GM19468 (cell line): ENCODE data around the gene GALT.
A peak's percentile ranks its signal among the peaks of the same experiment; 100 is the strongest.
"Not testable (repeated sequence)": the region's sequence is repeated elsewhere in the genome, so short reads cannot be mapped to it uniquely, and the experiment has no call there.

ENCODE experiments used
- ATAC-seq: cut with Tn5 transposase; IDR thresholded peaks from one replicate; pipeline ENCODE4 v1.9.1; 2021; ENCODE audit warnings: mild to moderate bottlenecking, moderate library complexity, moderate number of reproducible peaks; ENCODE audit not compliant: unreplicated experiment; ENCODE audit errors: extremely low read depth

GALT gene

GRCh38 chr9:34625186-34625486 lies 21.3 kb upstream of the GALT start:
- ATAC-seq = no peak

DNA sequence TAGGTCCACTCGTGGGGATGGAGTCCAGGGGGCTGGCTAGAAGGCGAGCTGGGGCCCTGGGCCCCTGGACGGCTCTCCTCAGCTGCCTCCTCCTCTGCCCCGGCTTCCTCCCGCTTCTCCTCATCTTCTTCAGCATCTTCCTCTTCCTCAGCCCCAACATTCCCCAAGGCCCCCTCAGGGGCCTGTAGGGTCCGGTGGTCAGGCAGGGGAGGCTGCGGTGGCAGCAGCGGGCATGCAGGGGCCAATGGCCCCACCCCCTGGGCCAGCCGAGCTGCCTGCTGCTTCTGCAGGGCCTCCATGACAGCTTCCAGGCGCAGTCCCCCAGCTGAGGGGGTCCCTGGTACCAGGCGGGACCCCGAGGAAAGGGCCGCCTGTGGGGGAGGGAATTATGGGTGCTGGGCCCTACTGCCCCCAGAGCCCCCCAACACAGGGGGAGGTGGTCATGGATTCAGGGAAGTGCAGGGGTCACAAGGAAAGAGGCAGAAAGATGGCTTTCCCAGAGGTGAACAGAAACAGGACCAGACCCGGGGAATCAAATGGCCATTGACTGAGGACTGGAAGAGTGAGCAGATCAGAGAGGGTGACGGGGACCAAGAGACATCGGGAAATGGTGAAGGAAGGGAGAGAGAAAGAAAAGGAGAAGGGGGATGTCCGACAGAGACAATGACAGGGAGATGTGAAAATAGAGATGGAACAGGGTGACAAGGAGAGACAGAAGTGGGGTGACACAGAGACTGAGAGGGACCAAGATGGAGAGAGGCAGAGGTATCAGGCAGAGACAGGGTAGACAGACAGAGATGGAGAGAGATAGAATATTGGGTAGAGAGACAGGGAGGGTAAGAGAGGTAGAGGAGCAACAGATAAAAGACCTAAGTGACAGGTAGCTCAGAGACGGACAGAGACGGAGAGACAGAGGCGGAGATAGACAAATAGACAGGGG lies 18.5 kb upstream of the GALT start:
- no peak for ATAC-seq

DNA sequence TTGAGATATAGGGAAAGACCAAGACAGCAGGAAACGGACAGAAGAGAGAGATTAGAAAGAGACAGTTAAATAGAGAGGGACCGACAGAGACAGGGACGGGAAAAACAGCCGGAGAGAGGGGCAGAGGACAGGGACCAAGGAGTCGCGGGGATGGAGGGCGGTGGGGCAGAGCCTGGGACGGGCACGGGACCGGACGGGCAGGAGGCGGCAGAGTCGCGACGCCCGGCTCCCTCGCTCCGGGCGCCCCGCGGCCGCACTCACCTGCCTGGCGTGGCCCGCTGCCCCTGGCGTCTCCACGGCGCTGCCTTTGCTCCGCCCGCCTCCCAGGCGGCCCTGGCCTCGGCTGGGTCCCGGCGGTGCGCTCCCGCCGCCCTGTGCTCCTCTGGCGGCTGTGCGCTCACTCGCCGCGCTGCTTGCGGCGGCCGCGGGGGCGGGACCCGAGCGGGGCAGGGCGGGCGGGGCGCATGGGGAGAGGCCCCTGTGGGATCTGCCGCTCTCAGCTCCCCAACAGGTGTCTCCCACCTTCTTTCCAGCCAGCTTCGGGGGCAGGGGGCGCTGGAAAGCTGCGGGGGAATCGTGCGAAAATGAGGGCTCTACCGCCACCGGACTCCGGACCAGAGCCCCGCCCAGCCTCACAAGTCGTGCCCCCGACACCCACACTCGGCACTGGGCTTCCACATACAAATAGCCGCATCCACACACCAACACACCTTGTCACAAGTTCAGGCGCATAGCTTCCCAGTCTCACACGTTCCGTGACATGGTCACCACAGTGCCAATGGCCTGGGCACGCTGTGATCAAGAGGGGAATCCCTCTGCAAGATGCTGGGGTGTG lies 17.6 kb upstream of the GALT start, which contains the start of gene ARID3C:
TSS of gene ARID3C (minus strand) at position 411 of the 835 bp plus-strand sequence. CDS start 1,052 bp downstream, outside the sequence.
- ATAC-seq = no peak

GRCh38 chr9:34629491-34629808 lies 17.0 kb upstream of the GALT start:
- ATAC-seq = no peak

DNA sequence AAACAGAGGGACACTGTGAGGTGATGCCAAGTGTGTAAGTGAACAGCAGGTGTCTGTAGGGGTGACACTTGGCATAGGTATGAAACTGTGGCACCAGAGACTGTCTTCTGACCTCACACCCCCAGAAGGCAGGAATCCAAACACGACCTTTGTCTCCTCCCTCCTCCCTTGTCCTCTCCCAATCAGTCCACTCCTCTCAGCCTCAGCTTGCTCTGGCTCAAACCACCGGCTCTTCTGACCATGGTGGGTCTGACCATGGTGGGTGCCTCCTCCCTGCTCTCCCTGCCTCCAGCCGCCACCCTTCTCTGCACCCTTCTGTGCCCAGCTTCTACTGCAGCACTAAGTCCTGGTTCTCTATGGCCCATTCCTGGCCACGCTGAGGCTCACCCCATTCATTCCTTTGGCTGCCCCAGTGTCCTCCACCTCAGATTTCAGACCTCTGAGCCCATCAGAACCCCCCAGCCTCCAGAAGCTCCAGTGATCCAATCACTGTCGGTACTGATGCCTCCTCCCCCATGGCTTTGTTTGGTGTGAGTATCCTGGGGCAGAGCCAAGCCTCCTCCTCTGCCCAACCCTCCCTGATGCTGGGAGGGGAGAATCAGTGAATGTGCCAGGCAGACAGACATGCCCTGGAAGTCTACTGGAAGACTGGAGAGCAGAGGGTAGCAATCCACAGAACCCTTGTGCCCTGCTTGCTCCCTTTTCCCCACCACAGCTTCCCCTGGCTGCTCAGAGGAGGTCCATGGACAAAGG lies 15.9 kb upstream of the GALT start:
- no peak for ATAC-seq

DNA sequence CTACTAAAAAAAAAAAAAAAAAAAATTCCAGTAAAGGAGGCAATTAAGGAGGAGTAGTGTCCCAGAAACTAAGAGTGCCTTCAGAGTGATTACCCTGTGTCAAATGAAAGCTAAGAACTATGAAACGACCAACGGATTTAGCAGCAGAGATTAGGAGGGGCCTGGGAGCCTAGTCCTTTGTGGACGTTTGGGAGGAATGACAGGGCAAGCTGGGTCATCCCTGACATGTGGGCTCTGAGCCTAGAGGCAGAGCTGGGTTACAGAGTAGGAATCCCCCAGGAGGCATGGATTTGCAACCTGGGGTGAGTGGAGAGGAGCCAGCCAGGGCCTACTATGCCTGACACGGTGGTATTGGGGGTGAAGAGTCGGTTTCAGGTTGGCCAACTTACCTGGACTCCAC lies 13.3 kb upstream of the GALT start:
- ATAC-seq = no peak

DNA sequence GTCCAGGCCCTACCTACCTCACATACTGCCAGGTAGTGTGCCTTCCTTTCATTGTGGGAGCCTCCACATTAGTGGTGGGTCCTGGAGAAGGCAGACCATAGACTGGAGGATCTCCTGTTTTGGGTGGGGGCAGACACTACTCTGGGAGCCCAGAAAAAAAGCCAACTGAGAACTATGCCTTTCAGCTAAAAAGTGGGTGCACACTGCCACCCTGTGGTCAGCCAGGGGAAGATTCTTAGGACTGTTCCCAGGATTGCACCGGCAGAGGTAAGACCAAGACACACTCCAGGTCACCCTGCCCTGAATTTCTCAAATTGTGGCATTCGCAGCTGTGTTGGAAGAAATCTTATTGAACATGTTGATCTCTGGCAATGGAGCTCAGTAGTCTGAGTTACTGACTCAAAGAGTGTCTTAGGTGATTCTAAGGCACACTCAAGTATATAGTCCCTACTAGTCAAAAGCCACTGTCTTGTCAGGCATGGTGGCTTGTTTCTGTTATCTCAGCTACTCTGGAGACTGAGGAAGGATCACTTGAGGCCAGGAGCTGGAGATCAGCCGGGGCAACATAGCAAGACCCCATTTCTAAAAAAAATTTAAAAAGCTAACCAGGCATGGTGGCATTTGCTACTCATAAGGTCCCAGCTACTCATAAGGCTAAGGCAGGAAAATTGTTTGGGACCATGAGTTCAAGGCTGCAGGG lies 12.5 kb upstream of the GALT start:
- no peak for ATAC-seq

- ATAC-seq = no peak
Measured at GRCh38 chr9:34634551-34635248, 11.8 kb upstream of the GALT start.

- ATAC-seq = no peak
Measured at GRCh38 chr9:34635556-34635955, 10.9 kb upstream of the GALT start.

GRCh38 chr9:34636791-34637355 lies 9.6 kb upstream of the GALT start:
- ATAC-seq = no peak

DNA sequence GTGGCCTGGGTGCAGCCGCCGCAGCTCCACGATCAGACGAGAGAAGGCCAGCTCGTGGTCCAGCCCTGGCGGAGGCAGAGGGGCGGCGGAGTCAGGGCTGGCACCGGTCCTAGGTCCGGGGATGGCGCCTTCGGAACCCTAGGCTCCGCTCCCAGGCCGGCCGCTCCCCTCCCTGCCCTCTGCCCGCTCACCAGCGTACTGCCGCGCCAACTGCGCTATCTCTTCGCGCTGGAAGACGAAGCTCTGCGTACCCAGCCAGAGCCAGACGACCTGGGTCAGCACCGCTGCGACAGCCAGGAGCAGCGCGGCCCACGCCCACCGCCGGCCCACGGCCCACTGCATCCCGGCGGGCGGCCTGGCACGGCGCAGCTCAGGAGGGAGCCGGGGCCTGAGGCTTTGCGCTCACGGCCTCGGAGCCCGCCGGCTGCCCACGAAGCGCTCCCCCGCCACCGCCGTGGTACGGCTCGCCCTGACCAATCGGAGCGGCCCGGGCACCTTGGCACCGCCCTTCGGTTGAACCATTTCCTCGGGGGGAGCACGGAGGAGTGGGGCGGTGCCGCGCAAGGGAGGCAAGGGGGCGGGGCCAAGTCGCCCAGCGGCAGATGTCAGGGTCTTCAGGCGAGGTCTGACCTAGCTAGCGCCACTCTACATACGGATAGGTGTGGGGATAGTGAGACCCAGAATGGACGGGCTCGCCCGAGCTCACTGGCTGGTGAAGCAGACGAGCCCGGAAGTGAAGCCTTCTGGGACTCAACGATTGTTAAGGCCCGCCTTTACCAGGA lies 8.9 kb upstream of the GALT start, which contains the start of gene SIGMAR1:
TSS of gene SIGMAR1 (minus strand) at position 432 of the 782 bp plus-strand sequence. CDS start at position 342, 90 bp downstream.
- ATAC-seq = peak; percentile 64

DNA sequence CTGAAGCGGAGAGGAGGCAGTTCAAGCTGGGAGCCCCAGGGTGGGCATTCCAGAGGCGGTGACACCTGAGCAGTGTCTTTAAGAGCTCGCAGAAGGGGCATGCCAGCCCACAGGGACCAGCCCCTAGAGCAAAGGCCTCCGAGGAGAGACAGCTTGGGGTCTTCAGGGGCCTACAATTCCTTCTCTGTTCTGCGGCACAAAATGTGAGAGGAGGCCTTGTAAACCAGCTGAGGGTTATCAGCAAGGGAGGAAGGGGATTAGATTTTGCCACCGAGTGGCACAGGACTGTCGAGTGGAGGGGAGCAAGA lies 8.4 kb upstream of the GALT start:
- ATAC-seq = no peak

DNA sequence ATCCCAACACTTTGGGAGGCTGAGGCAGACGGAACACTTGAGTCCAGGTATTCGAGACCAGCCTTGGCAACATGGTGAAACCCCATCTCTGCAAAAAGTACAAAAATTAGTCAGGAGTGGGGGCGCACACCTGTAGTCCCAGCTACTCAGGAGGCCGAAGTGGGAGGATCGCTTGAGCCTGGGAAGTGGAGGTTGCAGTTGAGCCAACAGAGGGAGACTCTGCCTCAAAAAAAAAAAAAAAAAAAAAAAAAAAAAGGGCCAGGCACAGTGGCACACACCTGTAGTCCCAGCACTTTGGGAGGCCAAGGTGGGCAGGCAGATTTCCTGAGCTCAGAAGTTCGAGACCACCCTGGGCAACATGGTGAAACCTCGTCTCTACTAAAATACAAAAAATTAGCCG lies 7.2 kb upstream of the GALT start:
- not testable (repeated sequence) for ATAC-seq

GRCh38 chr9:34642679-34643078 lies 3.8 kb upstream of the GALT start:
- ATAC-seq = no peak

- no peak for ATAC-seq
Measured at GRCh38 chr9:34644766-34645314, 1.6 kb upstream of the GALT start.

GRCh38 chr9:34647084-34647403 lies 569 bp downstream of the GALT start:
- ATAC-seq = peak; percentile 10

GRCh38 chr9:34647651-34648050 lies 1.2 kb downstream of the GALT start:
- ATAC-seq = no peak

- ATAC-seq = no peak
Measured at GRCh38 chr9:34648673-34649072, 2.2 kb downstream of the GALT start.
